HG03460 (cell line): Measurements from ENCODE around the gene CCBE1.

Experiments used
- ATAC-seq: cut with Tn5 transposase; IDR thresholded peaks from one replicate; pipeline ENCODE4 v1.9.1; 2021; ENCODE audit not compliant: unreplicated experiment

CCBE1 gene

GRCh38 chr18:59466980-59467379 is 230.2 kb downstream of the CCBE1 start:
- no peak for ATAC-seq

- no peak for ATAC-seq
Observed at GRCh38 chr18:59464486-59464885, 232.7 kb downstream of the CCBE1 start.

GRCh38 chr18:59461171-59461570 is 236.1 kb downstream of the CCBE1 start:
- no peak for ATAC-seq

- ATAC-seq, result no peak
Observed at GRCh38 chr18:59460072-59460420, 237.2 kb downstream of the CCBE1 start.

GRCh38 chr18:59459369-59460071 is 237.7 kb downstream of the CCBE1 start:
- ATAC-seq, result no peak

DNA sequence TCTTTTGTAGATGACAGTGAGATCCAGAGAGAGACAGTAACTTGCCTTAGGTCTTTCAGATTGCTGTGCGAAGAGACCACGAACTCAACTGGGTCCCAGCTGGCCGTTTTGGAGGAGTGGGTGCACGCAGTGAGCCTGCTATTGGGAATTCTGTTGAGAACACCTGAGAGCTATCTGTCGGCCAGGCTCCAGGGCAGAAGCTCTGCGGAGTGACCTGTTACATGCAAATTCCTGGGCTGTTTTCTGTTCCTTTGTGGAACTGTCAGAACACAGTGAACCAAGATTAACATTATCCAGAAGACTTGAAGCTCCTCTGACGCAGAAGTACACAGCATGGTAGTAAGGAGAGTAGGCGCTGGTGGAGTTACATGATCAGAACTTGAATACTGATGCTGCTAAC is 238.6 kb downstream of the CCBE1 start:
- ATAC-seq, result no peak

DNA sequence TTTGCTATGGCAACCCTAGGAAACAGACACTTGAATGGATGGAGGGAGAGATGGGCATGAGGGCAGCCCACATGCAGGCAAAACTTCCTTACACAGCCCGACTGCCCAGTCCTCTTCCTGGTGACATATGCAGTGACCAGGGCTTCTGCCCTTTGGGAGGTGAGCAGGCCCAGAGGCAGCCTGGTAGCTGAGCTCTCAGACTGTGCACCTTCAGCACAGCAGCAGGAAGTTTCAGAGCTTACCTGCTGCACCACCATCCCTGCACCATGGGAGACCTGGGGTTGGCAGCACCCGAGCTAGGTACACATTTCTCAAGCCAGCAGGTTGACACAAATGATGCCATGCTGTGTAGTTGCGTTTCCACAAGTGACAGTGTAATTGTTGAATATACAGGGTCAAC is 240.6 kb downstream of the CCBE1 start:
- no peak for ATAC-seq

DNA sequence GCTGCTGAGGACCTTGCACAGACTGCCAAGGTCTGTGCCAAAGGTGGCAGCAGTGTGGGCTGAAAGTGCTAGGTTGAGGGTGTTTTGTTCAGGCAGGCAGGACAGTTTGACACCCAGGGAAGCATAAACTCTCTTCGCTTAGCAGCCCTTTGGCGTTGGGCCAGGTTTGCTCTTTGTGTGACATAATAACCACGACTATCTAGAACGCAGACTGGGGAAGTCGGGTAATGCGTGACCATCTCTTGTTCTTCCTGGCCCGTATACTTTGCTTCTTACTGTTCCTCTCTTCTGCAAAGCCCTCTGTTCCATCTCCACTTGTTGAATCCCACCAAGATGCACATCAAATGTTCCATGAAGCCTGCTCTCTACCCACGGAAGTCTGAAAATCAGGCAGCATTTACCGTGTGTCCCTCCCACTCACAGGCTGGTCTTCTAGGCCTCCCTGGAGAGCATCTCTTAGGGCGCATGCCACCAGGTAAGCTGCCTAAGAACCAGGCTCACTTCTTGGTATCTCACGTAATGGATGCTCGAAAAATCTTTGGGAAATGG is 241.4 kb downstream of the CCBE1 start:
- ATAC-seq, result no peak

DNA sequence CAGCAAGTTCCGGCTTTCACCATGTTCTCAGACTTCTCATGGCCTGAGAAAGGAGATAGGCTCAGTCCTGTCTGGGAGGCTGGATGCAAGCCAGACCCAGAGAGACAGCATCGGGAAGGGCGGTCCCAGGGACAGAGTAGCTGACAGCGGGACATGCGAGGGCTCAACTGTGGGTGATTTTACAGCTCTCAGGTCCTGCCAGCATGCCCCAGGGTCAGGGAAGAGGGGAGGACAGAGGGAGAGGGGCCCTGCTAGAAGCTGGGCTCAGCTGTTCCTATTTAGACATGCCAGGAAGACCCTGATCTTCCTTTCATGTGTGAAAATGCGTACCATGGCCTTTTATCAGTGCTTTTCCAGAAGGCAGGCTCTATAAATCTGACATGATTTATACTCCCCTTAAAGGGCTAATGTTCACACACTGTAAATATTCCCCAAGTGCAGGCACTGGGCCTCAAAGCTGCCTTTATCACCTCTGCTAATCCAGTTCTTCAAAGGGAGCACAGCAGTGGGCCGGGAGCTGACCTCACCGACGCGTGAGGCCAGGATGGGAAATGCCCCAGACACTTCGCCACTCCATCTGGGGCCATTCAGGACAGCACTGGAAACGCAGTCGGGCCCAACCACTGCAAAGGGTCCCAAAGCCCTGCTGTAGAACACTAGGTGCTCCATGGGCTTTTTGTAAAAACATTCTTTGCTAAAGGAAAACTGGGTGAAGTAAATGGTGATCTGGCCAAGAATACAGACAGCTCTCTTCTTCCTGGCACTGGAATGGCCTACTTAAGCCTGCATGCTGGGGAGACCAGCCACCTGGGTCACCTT is 242.1 kb downstream of the CCBE1 start:
- no peak for ATAC-seq

DNA sequence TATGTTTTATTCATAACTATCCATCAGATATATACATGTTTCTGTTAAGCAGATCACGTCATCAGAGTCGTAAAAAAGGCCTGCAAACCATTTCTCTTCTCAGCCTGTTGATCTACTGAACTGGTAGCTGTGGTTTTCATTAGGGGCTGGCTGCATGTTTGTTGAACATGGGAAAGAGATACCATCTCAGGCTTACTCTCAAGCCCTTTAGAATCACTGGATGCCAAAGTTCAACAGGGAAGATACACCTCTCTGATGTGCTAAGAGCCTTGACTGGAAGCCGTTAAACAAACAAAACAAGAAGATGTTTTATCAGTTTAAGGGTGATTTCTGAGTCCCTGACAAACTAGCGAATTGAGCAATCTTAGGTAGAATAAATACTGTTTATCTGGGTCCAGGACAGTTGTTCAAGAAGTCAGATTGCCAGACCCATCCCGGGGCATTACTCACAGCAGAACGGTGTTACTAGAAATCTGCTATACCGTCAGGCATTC is 243.7 kb downstream of the CCBE1 start:
- ATAC-seq, result no peak

- ATAC-seq, result no peak
Observed at GRCh38 chr18:59451963-59452362, 245.3 kb downstream of the CCBE1 start.

DNA sequence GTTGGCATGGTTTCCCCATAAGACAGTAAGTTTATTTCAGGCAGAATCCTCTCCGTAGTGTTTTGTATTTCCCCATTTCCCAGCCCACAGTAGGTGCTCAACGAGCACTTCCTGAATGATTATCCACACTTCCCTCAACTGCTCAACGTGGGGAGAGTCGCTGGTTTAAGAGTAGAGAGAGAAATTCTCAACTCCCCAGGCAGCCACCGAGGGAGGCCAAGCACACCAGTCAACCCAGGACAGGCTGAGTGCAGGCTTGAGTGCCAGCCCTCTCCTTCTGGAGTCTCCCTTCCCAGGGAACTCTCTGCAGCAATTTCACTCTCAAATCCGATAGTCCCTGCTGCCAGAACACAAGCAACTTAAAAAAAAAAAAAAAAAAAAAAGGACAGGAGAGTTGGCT is 246.2 kb downstream of the CCBE1 start:
- ATAC-seq, result no peak

GRCh38 chr18:59448546-59448945 is 248.7 kb downstream of the CCBE1 start:
- ATAC-seq, result no peak

DNA sequence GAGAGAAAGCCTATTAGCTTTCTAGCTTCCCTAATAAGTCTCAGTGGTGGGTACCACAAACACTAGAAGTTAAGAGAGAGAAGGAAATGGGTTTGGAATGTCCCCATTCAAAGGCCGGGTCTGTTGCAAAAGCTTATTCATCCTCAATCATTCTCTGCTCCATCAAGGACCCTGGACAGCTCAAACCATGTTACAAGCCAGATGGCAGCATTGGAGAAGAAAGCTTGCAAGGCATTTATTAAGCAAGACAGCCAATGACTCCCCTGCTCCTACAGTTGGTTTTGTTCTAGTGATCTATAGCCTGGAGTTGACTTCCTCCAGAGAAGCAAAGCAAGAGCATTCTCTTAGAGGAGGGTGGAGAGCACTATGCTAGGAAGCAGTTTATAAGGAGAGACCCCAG is 251.2 kb downstream of the CCBE1 start:
- no peak for ATAC-seq

GRCh38 chr18:59437851-59438569 is 259.2 kb downstream of the CCBE1 start:
- no peak for ATAC-seq

DNA sequence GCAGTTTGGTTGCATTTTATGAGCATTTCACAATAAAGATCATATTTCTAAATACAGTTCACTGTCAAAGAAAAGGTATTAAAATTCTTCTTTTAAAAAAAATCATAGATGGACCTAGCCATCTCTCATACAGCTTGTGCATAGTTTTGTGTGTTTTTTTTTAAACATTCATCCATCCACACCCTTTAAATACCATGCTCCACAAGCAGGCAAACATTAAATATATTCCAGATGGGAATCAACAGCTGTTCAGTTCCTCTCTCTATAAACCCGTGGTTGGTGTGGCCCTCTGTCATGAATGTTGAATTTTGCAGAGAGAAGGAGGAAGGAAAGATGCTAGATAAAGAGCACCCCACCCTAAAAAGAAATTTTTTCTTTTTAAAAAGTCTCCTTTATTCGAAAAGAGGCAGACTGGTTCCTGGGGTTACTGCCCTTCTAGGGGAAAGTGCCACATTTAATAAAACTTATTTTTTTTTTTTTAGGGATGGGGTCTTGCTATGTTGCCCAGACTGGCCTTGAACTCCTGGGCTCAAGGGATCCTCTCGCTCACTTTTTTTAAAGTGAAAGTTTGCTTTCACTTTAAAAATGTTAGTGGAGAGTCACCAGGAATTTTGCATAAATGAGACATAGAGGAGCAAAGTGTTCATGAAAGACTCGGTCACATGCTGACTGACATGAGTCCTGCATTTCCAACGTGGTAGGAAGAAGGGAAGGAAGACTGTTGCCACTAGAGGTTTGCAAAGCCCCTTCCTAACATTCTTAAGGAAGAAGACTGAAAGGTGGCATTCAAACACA is 264.2 kb downstream of the CCBE1 start:
- ATAC-seq, result no peak

DNA sequence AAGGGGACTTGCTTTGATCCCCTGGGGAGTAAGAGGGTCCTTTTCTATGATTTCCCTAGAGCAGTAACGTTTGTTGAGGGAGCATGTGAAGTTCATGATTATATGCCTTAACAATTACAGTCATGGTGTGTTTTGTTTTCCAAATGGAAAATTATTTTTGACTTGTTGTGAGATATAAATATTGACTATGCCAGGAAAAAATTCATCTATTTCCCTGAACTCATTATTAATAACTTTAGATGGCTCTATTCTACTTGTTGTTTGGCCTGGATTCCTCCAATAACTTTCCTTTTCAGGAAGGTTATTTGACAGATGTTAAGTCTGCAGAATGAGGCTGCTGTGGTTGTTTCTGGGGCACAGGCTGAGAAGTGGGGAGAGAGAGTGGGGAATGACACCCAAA is 266.1 kb downstream of the CCBE1 start:
- no peak for ATAC-seq

DNA sequence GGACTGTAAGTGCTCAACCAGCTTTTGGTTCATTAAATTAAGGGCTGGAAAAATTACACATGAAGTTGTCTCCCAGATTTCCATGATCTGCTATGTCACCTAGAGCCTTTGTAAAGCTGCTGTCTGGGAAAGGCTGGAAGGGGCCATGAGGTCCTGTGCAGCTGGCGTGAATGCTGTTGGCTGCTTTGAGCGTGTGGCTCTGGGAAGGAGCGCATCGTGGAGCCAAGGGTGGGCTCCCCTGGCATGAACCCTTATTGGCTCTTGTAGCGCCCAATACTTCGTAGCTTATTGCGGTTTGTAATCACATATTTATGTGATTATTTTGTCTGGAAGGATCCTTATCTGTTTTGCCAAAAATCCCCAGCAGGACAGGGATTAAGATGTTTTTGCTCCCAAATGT is 267.6 kb downstream of the CCBE1 start:
- no peak for ATAC-seq

- ATAC-seq, result no peak
Observed at GRCh38 chr18:59428018-59428417, 269.2 kb downstream of the CCBE1 start.

GRCh38 chr18:59426855-59427254 is 270.4 kb downstream of the CCBE1 start:
- no peak for ATAC-seq

DNA sequence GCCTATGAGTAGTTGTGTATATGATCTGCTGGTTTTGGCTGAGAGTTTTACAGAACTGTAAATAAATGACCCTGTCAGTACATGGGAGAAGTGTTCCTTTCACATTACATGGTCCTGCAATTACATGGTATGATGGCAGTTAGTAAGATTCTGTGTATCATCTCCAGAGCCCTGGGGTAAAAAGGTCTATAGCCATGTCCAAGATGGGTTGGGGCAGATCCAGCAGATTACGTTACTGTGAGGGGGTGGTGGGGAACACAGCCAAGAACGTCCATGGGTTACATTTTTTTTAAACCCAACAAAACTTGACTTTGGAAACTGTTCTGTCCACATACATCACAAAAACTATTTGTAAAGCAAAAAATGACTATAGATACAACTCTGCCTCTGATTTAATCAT is 274.0 kb downstream of the CCBE1 start:
- no peak for ATAC-seq
